CD1c-positive myeloid dendritic cell (primary cell): ENCODE measurements around the gene RFPL3.
A peak's percentile ranks its signal among the peaks of the same experiment; 100 is the strongest.
"Not testable (repeated sequence)": the region's sequence is repeated elsewhere in the genome, so short reads cannot be mapped to it uniquely, and the experiment has no call there.

Experiments
- DNase-seq: peaks from one replicate; pipeline ENCODE4 v3.0.0-alpha.2; 2016; ENCODE audit errors: extremely low spot score

The RFPL3 gene

GRCh38 chr22:32353840-32354239 is 3.8 kb upstream of the RFPL3 start:
- DNase-seq = no peak

- DNase-seq = no peak
Observed at GRCh38 chr22:32354360-32355351, 3.0 kb upstream of the RFPL3 start.

GRCh38 chr22:32355760-32356159 is 1.9 kb upstream of the RFPL3 start:
- DNase-seq = no peak

GRCh38 chr22:32360096-32360495 is 2.4 kb downstream of the RFPL3 start:
- DNase-seq = not testable (repeated sequence)

- no peak for DNase-seq
Observed at GRCh38 chr22:32361257-32361656, 3.6 kb downstream of the RFPL3 start.

GRCh38 chr22:32364210-32364609 is 6.5 kb downstream of the RFPL3 start:
- DNase-seq = no peak

GRCh38 chr22:32375678-32376450 is 18.2 kb downstream of the RFPL3 start:
- DNase-seq = no peak

- no peak for DNase-seq
Observed at GRCh38 chr22:32376681-32377080, 19.0 kb downstream of the RFPL3 start.

GRCh38 chr22:32378707-32379272 is 21.1 kb downstream of the RFPL3 start:
- peak; percentile 41 for DNase-seq

GRCh38 chr22:32380991-32381390 is 23.3 kb downstream of the RFPL3 start:
- DNase-seq = no peak

GRCh38 chr22:32385681-32386080 is 28.0 kb downstream of the RFPL3 start:
- no peak for DNase-seq

GRCh38 chr22:32389685-32390084 is 32.0 kb downstream of the RFPL3 start:
- peak; percentile 8 for DNase-seq

- DNase-seq = no peak
Observed at GRCh38 chr22:32395107-32395506, 37.4 kb downstream of the RFPL3 start.

GRCh38 chr22:32396255-32396654 is 38.6 kb downstream of the RFPL3 start:
- DNase-seq = no peak

- no peak for DNase-seq
Observed at GRCh38 chr22:32396746-32397145, 39.1 kb downstream of the RFPL3 start.

- DNase-seq = no peak
Observed at GRCh38 chr22:32401486-32401885, 43.8 kb downstream of the RFPL3 start.

GRCh38 chr22:32404021-32404420 is 46.4 kb downstream of the RFPL3 start:
- no peak for DNase-seq

GRCh38 chr22:32407312-32407711 is 49.6 kb downstream of the RFPL3 start:
- DNase-seq = peak; percentile 76

GRCh38 chr22:32407936-32408335 is 50.3 kb downstream of the RFPL3 start:
- DNase-seq = no peak

- DNase-seq = peak; percentile 5
Observed at GRCh38 chr22:32409977-32410376, 52.3 kb downstream of the RFPL3 start.

- no peak for DNase-seq
Observed at GRCh38 chr22:32410459-32410858, 52.8 kb downstream of the RFPL3 start.
